HepG2 (cell line): ENCODE results near the gene MXRA8. TPM values are rescaled to one million over a fixed set of nuclear protein-coding genes. Genes with fewer than 3 reads are reported as not detected.

Source experiments
- CHCHD3 ChIP-seq: sonication (generic); formaldehyde crosslinking; IDR thresholded peaks from 2 replicates; pipeline ENCODE4 v1.8.0; 2022; ENCODE audit warnings: mild to moderate bottlenecking, missing genetic modification reagents, moderate library complexity
- GTF3A ChIP-seq: sonication (generic); formaldehyde crosslinking; conservative IDR thresholded peaks from 2 replicates; pipeline ENCODE4 v1.4.0; 2020; ENCODE audit warnings: mild to moderate bottlenecking, missing genetic modification reagents
- MAF1 ChIP-seq: sonication (generic); formaldehyde crosslinking; IDR thresholded peaks from 2 replicates; pipeline ENCODE4 v1.5.0; 2020; ENCODE audit warnings: missing genetic modification reagents, borderline replicate concordance
- PAF1 ChIP-seq: IDR thresholded peaks from 2 replicates; pipeline ENCODE4 v1.6.1; 2016; ENCODE audit warnings: missing genetic modification reagents, missing compliant biosample characterization
- RELA ChIP-seq: sonication (generic); formaldehyde crosslinking; IDR thresholded peaks from 2 replicates; pipeline ENCODE4 v1.4.0; 2020; ENCODE audit warnings: missing genetic modification reagents
- ZKSCAN8 ChIP-seq: IDR thresholded peaks from 2 replicates; pipeline ENCODE4 v1.6.1; 2016; ENCODE audit warnings: borderline replicate concordance, missing genetic modification reagents, missing compliant biosample characterization
- ZNF251 ChIP-seq: sonication (generic); formaldehyde crosslinking; IDR thresholded peaks from 2 replicates; pipeline ENCODE4 v1.9.0; 2021; ENCODE audit warnings: mild to moderate bottlenecking, missing genetic modification reagents
- ZNF337 ChIP-seq: sonication (generic); formaldehyde crosslinking; IDR thresholded peaks from 2 replicates; pipeline ENCODE4 v1.5.1; 2020; ENCODE audit warnings: missing genetic modification reagents, low read depth, mild to moderate bottlenecking, borderline replicate concordance
- ZNF549 ChIP-seq: sonication (generic); formaldehyde crosslinking; IDR thresholded peaks from 2 replicates; pipeline ENCODE4 v1.5.0; 2020; ENCODE audit warnings: missing genetic modification reagents
- ZNF674 ChIP-seq: sonication (generic); formaldehyde crosslinking; IDR thresholded peaks from 2 replicates; pipeline ENCODE4 v1.5.0; 2020; ENCODE audit warnings: low read depth, mild to moderate bottlenecking, missing genetic modification reagents
- ZNF841 ChIP-seq: sonication (generic); formaldehyde crosslinking; IDR thresholded peaks from 2 replicates; pipeline ENCODE4 v1.8.1; 2023; ENCODE audit warnings: missing genetic modification reagents, borderline replicate concordance
- polyA plus RNA-seq, 8 experiments: library from polyadenylated mRNA; depleted of rRNA in 3 of 8; stranded (reverse) in 7 of 8; unstranded in 1 of 8; fragments of >200 nt; fragmentation: Illumina TruSeq in 4 of 8; extraction: Trizol in 4 of 8; gene quantifications; 2 replicates each; pipeline versions ENCODE4 v1.2.1 to v1.2.3, GENCODE V29; 2011 to 2016; ENCODE audit warnings: low read depth in 4 of 8, missing spikeins in 1 of 8, mixed read lengths in 1 of 8; ENCODE audit not compliant: insufficient read depth in 1 of 8
- total RNA-seq, 5 experiments: library from RNA; depleted of rRNA; stranded (reverse); fragments of >200 nt; fragmentation: Illumina TruSeq; extraction: Trizol; gene quantifications; 2 replicates each; pipeline ENCODE4 v1.2.3, GENCODE V29; 2016; ENCODE audit warnings: low read depth in 1 of 5
- TF ChIP-seq, protein P1 (sequence below): sonication (generic); formaldehyde crosslinking; IDR thresholded peaks from 2 replicates; pipeline ENCODE4 v1.4.0; 2020; ENCODE audit warnings: missing genetic modification reagents
- TF ChIP-seq, protein P2 (sequence below): sonication (generic); formaldehyde crosslinking; IDR thresholded peaks from 2 replicates; pipeline ENCODE4 v1.4.0; 2020; ENCODE audit warnings: missing genetic modification reagents, mild to moderate bottlenecking, borderline replicate concordance
- TF ChIP-seq, protein P3 (sequence below): sonication (generic); formaldehyde crosslinking; IDR thresholded peaks from 2 replicates; pipeline ENCODE4 v1.8.1; 2023; ENCODE audit warnings: mild to moderate bottlenecking, missing genetic modification reagents
- TF ChIP-seq, protein P4 (sequence below): sonication (generic); formaldehyde crosslinking; IDR thresholded peaks from 2 replicates; pipeline ENCODE4 v1.5.0; 2020; ENCODE audit warnings: missing genetic modification reagents
- TF ChIP-seq, protein P5 (sequence below): sonication (generic); formaldehyde crosslinking; IDR thresholded peaks from 2 replicates; pipeline ENCODE4 v1.4.0; 2020; ENCODE audit warnings: missing genetic modification reagents

Gene MXRA8
- total and polyA plus RNA-seq, 2 of the 13 experiments (the other 11 are each of a cell fraction or from before 2014, with no cell fraction given): 19.8 to 44.8 TPM

DNA sequence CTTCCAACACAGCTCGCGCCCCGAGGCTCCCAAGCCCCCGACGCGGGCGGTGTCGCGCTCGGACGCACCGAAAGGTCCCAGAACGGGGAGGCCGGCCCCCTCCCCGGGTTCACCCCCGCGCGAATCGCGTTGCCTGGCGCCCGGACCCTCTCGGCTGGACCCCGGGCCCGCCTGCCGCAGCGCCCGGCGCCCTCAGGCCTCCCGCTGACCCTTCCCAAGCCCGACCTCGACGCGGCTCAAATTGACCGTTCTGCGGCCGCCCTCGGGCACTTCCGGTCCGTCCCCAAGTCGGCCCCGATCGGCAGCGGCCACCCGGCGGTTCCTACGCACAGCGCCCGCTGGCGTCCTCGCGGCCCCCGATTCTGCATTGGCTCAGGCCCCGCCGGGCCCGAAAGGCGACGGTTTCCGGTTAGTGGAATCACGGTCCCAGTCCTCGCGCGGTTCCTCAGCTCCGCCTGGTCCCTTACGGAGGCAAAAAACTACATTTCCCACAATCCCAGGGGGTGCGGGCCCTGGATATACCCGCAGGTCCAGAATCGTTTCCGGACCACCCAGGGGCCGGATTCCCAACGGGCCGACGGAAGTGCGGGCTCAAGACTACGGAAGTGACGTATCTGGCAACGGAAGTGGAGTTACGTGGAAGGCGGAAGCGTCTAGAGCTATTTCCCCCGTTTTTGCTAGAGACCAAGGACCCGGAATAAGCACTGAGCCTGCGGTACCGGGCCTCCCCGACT, 16.7 kb upstream of the MXRA8 start, which contains the start of gene AURKAIP1 (continued):
- no peak for TF ChIP-seq PAF1 (CRISPR knock-in tag)
- TF ChIP-seq RELA: no peak
- TF ChIP-seq MAF1 (CRISPR knock-in tag): peak; percentile 96
- TF ChIP-seq, protein P1, sequence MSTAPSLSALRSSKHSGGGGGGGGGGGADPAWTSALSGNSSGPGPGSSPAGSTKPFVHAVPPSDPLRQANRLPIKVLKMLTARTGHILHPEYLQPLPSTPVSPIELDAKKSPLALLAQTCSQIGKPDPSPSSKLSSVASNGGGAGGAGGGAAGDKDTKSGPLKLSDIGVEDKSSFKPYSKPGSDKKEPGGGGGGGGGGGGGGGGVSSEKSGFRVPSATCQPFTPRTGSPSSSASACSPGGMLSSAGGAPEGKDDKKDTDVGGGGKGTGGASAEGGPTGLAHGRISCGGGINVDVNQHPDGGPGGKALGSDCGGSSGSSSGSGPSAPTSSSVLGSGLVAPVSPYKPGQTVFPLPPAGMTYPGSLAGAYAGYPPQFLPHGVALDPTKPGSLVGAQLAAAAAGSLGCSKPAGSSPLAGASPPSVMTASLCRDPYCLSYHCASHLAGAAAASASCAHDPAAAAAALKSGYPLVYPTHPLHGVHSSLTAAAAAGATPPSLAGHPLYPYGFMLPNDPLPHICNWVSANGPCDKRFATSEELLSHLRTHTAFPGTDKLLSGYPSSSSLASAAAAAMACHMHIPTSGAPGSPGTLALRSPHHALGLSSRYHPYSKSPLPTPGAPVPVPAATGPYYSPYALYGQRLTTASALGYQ (CRISPR knock-in tag): peak; percentile 79
- peak; percentile 80; the same call in 1 of the 2 replicates for TF ChIP-seq ZNF674 (CRISPR knock-in tag)
- TF ChIP-seq, protein P2, sequence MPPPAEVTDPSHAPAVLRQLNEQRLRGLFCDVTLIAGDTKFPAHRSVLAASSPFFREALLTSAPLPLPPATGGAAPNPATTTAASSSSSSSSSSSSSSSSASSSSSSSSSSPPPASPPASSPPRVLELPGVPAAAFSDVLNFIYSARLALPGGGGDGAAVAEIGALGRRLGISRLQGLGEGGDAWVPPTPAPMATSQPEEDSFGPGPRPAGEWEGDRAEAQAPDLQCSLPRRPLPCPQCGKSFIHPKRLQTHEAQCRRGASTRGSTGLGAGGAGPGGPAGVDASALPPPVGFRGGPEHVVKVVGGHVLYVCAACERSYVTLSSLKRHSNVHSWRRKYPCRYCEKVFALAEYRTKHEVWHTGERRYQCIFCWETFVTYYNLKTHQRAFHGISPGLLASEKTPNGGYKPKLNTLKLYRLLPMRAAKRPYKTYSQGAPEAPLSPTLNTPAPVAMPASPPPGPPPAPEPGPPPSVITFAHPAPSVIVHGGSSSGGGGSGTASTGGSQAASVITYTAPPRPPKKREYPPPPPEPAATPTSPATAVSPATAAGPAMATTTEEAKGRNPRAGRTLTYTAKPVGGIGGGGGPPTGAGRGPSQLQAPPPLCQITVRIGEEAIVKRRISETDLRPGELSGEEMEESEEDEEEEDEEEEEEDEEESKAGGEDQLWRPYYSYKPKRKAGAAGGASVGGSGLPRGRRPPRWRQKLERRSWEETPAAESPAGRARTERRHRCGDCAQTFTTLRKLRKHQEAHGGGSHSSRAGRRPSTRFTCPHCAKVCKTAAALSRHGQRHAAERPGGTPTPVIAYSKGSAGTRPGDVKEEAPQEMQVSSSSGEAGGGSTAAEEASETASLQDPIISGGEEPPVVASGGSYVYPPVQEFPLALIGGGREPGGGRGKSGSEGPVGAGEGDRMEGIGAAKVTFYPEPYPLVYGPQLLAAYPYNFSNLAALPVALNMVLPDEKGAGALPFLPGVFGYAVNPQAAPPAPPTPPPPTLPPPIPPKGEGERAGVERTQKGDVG (CRISPR knock-in tag): no peak
- no peak for TF ChIP-seq ZNF841 (CRISPR knock-in tag)
- TF ChIP-seq, protein P3, sequence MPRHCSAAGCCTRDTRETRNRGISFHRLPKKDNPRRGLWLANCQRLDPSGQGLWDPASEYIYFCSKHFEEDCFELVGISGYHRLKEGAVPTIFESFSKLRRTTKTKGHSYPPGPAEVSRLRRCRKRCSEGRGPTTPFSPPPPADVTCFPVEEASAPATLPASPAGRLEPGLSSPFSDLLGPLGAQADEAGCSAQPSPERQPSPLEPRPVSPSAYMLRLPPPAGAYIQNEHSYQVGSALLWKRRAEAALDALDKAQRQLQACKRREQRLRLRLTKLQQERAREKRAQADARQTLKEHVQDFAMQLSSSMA (CRISPR knock-in tag): peak; percentile 88
- TF ChIP-seq, protein P4, sequence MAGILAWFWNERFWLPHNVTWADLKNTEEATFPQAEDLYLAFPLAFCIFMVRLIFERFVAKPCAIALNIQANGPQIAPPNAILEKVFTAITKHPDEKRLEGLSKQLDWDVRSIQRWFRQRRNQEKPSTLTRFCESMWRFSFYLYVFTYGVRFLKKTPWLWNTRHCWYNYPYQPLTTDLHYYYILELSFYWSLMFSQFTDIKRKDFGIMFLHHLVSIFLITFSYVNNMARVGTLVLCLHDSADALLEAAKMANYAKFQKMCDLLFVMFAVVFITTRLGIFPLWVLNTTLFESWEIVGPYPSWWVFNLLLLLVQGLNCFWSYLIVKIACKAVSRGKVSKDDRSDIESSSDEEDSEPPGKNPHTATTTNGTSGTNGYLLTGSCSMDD (CRISPR knock-in tag): no peak
- no peak for TF ChIP-seq ZNF251 (CRISPR knock-in tag)
- peak; percentile 78; the same call in 1 of the 2 replicates for TF ChIP-seq GTF3A (CRISPR knock-in tag)
- TF ChIP-seq CHCHD3: 0 out of 2 replicates have a peak, but pooled peaks have one; percentile 44
- TF ChIP-seq ZKSCAN8: peak; percentile 89; the same call in 1 of the 2 replicates
- peak; percentile 96; the same call in 1 of the 2 replicates for TF ChIP-seq ZNF337 (CRISPR knock-in tag)
- no peak for TF ChIP-seq ZNF549 (CRISPR knock-in tag)
- TF ChIP-seq, protein P5, sequence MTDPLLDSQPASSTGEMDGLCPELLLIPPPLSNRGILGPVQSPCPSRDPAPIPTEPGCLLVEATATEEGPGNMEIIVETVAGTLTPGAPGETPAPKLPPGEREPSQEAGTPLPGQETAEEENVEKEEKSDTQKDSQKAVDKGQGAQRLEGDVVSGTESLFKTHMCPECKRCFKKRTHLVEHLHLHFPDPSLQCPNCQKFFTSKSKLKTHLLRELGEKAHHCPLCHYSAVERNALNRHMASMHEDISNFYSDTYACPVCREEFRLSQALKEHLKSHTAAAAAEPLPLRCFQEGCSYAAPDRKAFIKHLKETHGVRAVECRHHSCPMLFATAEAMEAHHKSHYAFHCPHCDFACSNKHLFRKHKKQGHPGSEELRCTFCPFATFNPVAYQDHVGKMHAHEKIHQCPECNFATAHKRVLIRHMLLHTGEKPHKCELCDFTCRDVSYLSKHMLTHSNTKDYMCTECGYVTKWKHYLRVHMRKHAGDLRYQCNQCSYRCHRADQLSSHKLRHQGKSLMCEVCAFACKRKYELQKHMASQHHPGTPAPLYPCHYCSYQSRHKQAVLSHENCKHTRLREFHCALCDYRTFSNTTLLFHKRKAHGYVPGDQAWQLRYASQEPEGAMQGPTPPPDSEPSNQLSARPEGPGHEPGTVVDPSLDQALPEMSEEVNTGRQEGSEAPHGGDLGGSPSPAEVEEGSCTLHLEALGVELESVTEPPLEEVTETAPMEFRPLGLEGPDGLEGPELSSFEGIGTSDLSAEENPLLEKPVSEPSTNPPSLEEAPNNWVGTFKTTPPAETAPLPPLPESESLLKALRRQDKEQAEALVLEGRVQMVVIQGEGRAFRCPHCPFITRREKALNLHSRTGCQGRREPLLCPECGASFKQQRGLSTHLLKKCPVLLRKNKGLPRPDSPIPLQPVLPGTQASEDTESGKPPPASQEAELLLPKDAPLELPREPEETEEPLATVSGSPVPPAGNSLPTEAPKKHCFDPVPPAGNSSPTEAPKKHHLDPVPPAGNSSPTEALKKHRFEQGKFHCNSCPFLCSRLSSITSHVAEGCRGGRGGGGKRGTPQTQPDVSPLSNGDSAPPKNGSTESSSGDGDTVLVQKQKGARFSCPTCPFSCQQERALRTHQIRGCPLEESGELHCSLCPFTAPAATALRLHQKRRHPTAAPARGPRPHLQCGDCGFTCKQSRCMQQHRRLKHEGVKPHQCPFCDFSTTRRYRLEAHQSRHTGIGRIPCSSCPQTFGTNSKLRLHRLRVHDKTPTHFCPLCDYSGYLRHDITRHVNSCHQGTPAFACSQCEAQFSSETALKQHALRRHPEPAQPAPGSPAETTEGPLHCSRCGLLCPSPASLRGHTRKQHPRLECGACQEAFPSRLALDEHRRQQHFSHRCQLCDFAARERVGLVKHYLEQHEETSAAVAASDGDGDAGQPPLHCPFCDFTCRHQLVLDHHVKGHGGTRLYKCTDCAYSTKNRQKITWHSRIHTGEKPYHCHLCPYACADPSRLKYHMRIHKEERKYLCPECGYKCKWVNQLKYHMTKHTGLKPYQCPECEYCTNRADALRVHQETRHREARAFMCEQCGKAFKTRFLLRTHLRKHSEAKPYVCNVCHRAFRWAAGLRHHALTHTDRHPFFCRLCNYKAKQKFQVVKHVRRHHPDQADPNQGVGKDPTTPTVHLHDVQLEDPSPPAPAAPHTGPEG: peak; percentile 91
